ENCODE measurements around the gene JSRP1. TPM values are rescaled to one million over a fixed set of nuclear protein-coding genes. Genes with fewer than 3 reads are reported as not detected.

JSRP1 gene
- total RNA-seq, 1 donor from 2014 or later: 3.5 TPM

DNA sequence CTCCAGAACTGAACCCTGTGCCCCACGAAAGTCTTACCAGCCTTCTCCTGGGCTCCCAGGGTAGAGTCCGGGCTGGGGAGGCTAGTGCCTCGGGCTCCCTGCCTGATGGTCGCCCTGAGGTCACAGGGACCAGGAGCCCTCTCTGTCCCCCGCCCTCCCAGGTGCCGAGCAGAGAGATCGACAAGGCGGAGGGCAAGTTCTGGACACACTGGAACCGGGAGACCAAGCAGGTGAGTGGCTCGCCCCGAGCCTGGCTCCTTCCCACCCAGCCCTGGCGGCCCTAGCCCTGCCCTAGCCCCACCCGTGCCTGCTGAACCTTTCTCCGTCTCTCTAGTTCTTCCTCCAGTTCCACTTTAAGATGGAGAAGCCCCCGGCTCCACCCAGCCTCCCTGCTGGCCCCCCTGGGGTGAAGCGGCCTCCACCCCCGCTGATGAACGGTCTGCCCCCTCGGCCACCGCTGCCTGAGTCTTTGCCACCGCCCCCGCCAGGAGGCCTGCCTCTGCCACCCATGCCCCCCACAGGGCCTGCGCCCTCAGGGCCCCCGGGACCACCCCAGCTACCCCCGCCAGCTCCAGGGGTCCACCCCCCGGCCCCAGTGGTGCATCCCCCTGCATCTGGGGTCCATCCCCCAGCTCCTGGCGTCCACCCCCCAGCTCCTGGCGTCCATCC is 8.7 kb downstream of the JSRP1 start:
- no peak for DNase-seq (ENCODE audit: low read depth)
- TF ChIP-seq, protein P1, sequence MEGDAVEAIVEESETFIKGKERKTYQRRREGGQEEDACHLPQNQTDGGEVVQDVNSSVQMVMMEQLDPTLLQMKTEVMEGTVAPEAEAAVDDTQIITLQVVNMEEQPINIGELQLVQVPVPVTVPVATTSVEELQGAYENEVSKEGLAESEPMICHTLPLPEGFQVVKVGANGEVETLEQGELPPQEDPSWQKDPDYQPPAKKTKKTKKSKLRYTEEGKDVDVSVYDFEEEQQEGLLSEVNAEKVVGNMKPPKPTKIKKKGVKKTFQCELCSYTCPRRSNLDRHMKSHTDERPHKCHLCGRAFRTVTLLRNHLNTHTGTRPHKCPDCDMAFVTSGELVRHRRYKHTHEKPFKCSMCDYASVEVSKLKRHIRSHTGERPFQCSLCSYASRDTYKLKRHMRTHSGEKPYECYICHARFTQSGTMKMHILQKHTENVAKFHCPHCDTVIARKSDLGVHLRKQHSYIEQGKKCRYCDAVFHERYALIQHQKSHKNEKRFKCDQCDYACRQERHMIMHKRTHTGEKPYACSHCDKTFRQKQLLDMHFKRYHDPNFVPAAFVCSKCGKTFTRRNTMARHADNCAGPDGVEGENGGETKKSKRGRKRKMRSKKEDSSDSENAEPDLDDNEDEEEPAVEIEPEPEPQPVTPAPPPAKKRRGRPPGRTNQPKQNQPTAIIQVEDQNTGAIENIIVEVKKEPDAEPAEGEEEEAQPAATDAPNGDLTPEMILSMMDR (conservative IDR thresholded peaks at IDR 0.05; ENCODE audit: low read depth, low read length): no peak
- no peak overlapping the region for H3K4me3 ChIP-seq (ENCODE audit: low read depth, low read length)

DNA sequence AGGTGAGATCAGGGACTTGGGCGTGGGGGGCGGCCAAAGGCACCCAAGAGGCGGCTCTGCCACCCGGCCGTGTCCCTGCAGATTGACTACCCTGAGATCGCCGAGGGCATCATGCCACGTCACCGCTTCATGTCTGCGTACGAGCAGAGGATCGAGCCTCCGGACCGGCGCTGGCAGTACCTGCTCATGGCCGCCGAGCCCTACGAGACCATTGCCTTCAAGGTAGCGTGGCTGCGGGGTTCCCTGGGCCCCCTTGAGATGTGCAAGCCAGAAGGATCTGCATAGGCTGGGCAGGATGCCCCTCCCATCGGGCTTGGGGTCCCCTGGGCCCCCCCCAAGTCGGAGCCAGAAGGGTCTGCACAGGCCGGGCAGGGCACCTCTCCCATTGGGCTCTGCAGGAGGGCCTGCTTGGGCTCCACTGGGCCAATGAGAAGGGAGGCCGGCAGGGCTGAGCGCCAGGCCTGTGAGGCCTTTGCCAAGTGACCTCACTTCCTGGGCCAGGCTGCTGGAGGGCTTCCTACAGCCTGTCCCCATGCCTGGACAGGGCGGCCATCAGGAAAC is 9.3 kb downstream of the JSRP1 start:
- TF ChIP-seq, protein P1 (conservative IDR thresholded peaks at IDR 0.05; ENCODE audit: low read depth, low read length): no peak
- no peak for DNase-seq (ENCODE audit: low read depth)

DNA sequence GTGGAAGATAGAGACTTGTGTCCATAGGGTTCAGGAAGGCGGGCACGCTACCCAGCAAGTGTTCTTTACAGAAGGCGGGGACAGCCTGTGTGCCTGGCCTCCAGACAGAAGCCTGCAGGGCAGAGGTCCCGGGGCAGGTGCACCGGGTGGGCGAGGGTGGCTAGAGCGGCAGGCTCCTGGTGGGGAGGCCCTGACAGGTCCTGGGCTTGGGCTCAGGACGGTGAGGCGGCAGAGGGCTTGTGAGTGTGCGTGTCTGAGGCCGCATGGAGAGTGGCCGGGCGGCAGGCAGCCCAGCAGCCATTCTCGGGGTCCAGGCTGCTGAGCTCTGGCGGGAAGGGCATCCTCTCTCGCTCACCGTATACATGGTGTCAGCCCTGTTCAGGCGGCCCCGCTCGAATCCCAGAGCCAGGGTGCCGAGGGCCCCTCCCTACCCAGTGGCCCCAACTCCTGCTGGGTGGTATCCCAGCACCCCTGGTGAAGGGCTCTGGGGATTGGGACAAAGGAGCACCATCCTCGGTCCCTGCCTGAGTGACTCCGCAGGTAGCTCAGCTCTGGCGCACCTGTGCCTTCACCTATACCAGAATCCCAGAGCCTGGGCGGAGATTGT is 10.1 kb downstream of the JSRP1 start:
- no peak overlapping the region for H3K4me3 ChIP-seq (ENCODE audit: low read depth, low read length)
- no peak for DNase-seq (ENCODE audit: low read depth)
- TF ChIP-seq, protein P1 (conservative IDR thresholded peaks at IDR 0.05; ENCODE audit: low read depth, low read length): no peak

More for the DNA sequence above, 9.3 kb downstream of the JSRP1 start:
- H3K4me3 ChIP-seq (ENCODE audit: low read depth, low read length): no peak overlapping the region

DNA sequence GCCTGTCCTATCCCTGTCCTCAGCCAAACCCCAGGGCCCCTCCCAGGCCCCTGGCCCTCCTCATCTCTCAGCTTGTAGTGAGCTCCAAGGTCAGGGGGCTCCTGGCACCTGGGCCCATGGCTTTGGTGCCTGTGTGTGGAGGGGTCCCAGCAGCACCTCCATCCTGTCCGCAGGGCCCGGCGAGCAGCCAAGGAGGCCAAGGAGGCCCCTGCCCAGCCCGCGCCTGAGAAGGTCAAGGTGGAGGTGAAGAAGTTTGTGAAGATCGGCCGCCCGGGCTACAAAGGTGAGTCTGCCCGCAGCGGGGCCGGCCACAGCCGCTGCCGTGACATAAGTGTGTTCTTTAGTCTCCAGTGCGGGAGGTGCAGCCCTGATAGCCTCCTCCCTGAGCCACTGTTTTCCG is 10.9 kb downstream of the JSRP1 start:
- TF ChIP-seq, protein P1 (conservative IDR thresholded peaks at IDR 0.05; ENCODE audit: low read depth, low read length): no peak
- DNase-seq (ENCODE audit: low read depth): no peak

DNA sequence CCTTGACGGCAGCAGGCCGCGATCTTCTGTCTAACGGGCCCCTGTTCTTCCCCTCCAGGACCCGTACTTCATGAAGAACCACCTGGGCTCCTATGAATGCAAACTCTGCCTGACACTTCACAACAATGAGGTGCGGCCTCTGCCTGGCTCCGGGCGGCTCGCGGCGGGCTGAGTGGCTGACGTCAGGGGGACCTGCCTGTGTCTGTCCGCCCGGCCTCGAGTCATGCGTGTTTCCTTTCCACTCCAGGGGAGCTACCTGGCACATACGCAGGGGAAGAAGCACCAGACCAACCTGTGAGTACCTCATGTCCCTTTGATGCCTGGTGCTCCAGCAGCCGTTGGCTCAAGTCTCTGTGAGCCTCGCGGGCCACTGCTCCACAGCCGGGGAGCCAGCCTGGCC is 11.7 kb downstream of the JSRP1 start:
- H3K4me3 ChIP-seq (ENCODE audit: low read depth, low read length): no peak overlapping the region
- TF ChIP-seq, protein P1 (conservative IDR thresholded peaks at IDR 0.05; ENCODE audit: low read depth, low read length): no peak
- DNase-seq (ENCODE audit: low read depth): no peak

More for the DNA sequence above, 10.9 kb downstream of the JSRP1 start:
- H3K4me3 ChIP-seq (ENCODE audit: low read depth, low read length): no peak overlapping the region

DNA sequence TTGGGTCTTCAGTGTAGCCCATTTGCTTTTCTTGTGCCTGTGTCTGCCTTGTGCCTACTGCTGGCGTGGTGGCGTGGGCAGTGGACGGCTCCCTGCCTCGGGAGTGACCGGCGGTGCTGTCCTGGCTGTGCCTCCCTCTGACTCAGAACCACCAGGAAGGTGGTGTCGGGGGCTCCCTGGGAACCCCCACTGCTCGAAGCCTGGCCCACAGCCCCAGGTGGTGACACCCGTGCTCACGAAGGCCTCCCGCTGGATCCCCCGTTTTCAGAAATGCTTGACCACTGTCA is 12.1 kb downstream of the JSRP1 start:
- no peak for DNase-seq (ENCODE audit: low read depth)
- TF ChIP-seq, protein P1 (conservative IDR thresholded peaks at IDR 0.05; ENCODE audit: low read depth, low read length): no peak
- H3K4me3 ChIP-seq (ENCODE audit: low read depth, low read length): no peak overlapping the region

Data from epithelial cell of proximal tubule (primary cell).